HG02938 (cell line): ENCODE measurements around the gene TAS2R30.
A peak's percentile ranks its signal among the peaks of the same experiment; 100 is the strongest.

Experiments used
- ATAC-seq: cut with Tn5 transposase; IDR thresholded peaks from one replicate; pipeline ENCODE4 v1.9.1; 2021; ENCODE audit warnings: mild to moderate bottlenecking, moderate library complexity; ENCODE audit not compliant: unreplicated experiment

The TAS2R30 gene

GRCh38 chr12:11134305-11134704 lies at the start of gene TAS2R30:
TSS of gene TAS2R30 (minus strand) at chr12:11134644. CDS start at chr12:11134244, 400 bp downstream.
- ATAC-seq: no peak

- ATAC-seq: no peak
These were observed 48.6 kb upstream of the TAS2R30 start for GRCh38 chr12:11183011-11183410.

GRCh38 chr12:11182529-11182928 lies 48.1 kb upstream of the TAS2R30 start:
- no peak for ATAC-seq

- no peak for ATAC-seq
These were observed 43.8 kb upstream of the TAS2R30 start for GRCh38 chr12:11178250-11178649.

- ATAC-seq: no peak
These were observed 39.6 kb upstream of the TAS2R30 start for GRCh38 chr12:11174022-11174421.

- no peak for ATAC-seq
These were observed 37.7 kb upstream of the TAS2R30 start for GRCh38 chr12:11171969-11172675.

GRCh38 chr12:11171145-11171968 lies 36.9 kb upstream of the TAS2R30 start, which contains the start of gene SMIM10L1:
TSS of gene SMIM10L1 (plus strand) at chr12:11171194. CDS start at chr12:11171357, 163 bp downstream.
- peak; percentile 95 for ATAC-seq

- no peak for ATAC-seq
These were observed 36.3 kb upstream of the TAS2R30 start for GRCh38 chr12:11170810-11171144.

- no peak for ATAC-seq
These were observed 31.9 kb upstream of the TAS2R30 start for GRCh38 chr12:11166300-11166699.

- ATAC-seq: no peak
These were observed 29.9 kb upstream of the TAS2R30 start for GRCh38 chr12:11164384-11164783.

GRCh38 chr12:11162502-11162901 lies 28.1 kb upstream of the TAS2R30 start:
- no peak for ATAC-seq

GRCh38 chr12:11158885-11159444 lies 24.5 kb upstream of the TAS2R30 start:
- no peak for ATAC-seq

- ATAC-seq: no peak
These were observed 20.0 kb upstream of the TAS2R30 start for GRCh38 chr12:11154400-11154925.

GRCh38 chr12:11152725-11153124 lies 18.3 kb upstream of the TAS2R30 start:
- no peak for ATAC-seq

GRCh38 chr12:11150832-11151231 lies 16.4 kb upstream of the TAS2R30 start:
- peak; percentile 70 for ATAC-seq

GRCh38 chr12:11147420-11147819 lies 13.0 kb upstream of the TAS2R30 start:
- ATAC-seq: no peak

GRCh38 chr12:11144297-11144696 lies 9.9 kb upstream of the TAS2R30 start:
- ATAC-seq: no peak

GRCh38 chr12:11143352-11143751 lies 8.9 kb upstream of the TAS2R30 start:
- ATAC-seq: no peak

- peak; percentile 52 for ATAC-seq
These were observed 1.6 kb upstream of the TAS2R30 start for GRCh38 chr12:11136075-11136474.

GRCh38 chr12:11133816-11134215 lies 628 bp downstream of the TAS2R30 start:
- no peak for ATAC-seq

GRCh38 chr12:11133162-11133561 lies 1.3 kb downstream of the TAS2R30 start:
- no peak for ATAC-seq

GRCh38 chr12:11130999-11131398 lies 3.4 kb downstream of the TAS2R30 start:
- ATAC-seq: no peak
